Astrocyte (in vitro differentiated cells and primary cell): ENCODE measurements around the gene RAPGEF5. TPM values are rescaled to one million over a fixed set of nuclear protein-coding genes. Genes with fewer than 3 reads are reported as not detected.

ENCODE experiments used
- DNase-seq: peaks from one replicate; pipeline ENCODE4 v3.0.0-alpha.2; 2010; ENCODE audit warnings: low read depth
- FAIRE-seq: peaks from 2 replicates; lab custom pipeline; 2011; peaks lifted over from hg19 to GRCh38; lab: Jason Lieb, UNC
- H2AFZ ChIP-seq: 2 replicates; pipeline ENCODE4 v1.6.0; 2012; ENCODE audit warnings: low read depth, low read length, inconsistent platforms
- H3K27ac ChIP-seq: 2 replicates; pipeline ENCODE4 v1.5.1; 2011; ENCODE audit warnings: low read depth, low read length, inconsistent platforms
- H3K27me3 ChIP-seq: 2 replicates; pipeline ENCODE4 v1.6.0; 2011; ENCODE audit warnings: low read length, inconsistent platforms; ENCODE audit not compliant: insufficient read depth
- H3K36me3 ChIP-seq: 2 replicates; pipeline ENCODE4 v1.5.1; 2011; ENCODE audit warnings: low read length, inconsistent platforms; ENCODE audit not compliant: insufficient read depth
- H3K4me1 ChIP-seq: 2 replicates; pipeline ENCODE4 v1.5.1; 2011; ENCODE audit warnings: low read length, inconsistent platforms; ENCODE audit not compliant: insufficient read depth
- H3K4me2 ChIP-seq: 2 replicates; pipeline ENCODE4 v1.6.0; 2012; ENCODE audit warnings: low read length, inconsistent platforms
- H3K4me3 ChIP-seq: 2 replicates; pipeline ENCODE4 v1.5.1; 2011; ENCODE audit warnings: low read depth, mild to moderate bottlenecking, low read length, inconsistent platforms; ENCODE audit not compliant: insufficient read depth
- H3K79me2 ChIP-seq: 2 replicates; pipeline ENCODE4 v1.6.0; 2012; ENCODE audit warnings: mild to moderate bottlenecking, low read length, inconsistent platforms; ENCODE audit not compliant: insufficient read depth
- H3K9ac ChIP-seq: 2 replicates; pipeline ENCODE4 v1.6.0; 2012; ENCODE audit warnings: mild to moderate bottlenecking, low read length, inconsistent platforms
- H3K9me3 ChIP-seq: 2 replicates; pipeline ENCODE4 v1.5.1; 2012; ENCODE audit warnings: low read depth, mild to moderate bottlenecking, low read length, inconsistent platforms; ENCODE audit not compliant: insufficient read depth
- H4K20me1 ChIP-seq: 2 replicates; pipeline ENCODE4 v1.6.0; 2012; ENCODE audit warnings: low read length, inconsistent platforms; ENCODE audit not compliant: insufficient read depth
- H3K27ac Mint-ChIP-seq: one replicate; pipeline ENCODE4 v1.8.0; 2021; ENCODE audit warnings: mild to moderate bottlenecking, mixed read lengths; ENCODE audit not compliant: unreplicated experiment
- H3K27me3 Mint-ChIP-seq: one replicate; pipeline ENCODE4 v1.8.0; 2021; ENCODE audit warnings: low read depth, mixed read lengths; ENCODE audit not compliant: unreplicated experiment
- H3K36me3 Mint-ChIP-seq: one replicate; pipeline ENCODE4 v1.8.0; 2021; ENCODE audit warnings: low read depth, mixed read lengths; ENCODE audit not compliant: unreplicated experiment
- H3K4me1 Mint-ChIP-seq: one replicate; pipeline ENCODE4 v1.8.0; 2021; ENCODE audit warnings: low read depth, mixed read lengths; ENCODE audit not compliant: unreplicated experiment
- H3K4me3 Mint-ChIP-seq: one replicate; pipeline ENCODE4 v1.8.0; 2021; ENCODE audit warnings: mild to moderate bottlenecking, moderate library complexity, mixed read lengths; ENCODE audit not compliant: unreplicated experiment
- H3K9me3 Mint-ChIP-seq: one replicate; pipeline ENCODE4 v1.8.0; 2021; ENCODE audit warnings: mild to moderate bottlenecking, mixed read lengths; ENCODE audit not compliant: unreplicated experiment
- EZH2 ChIP-seq: IDR thresholded peaks from 2 replicates; pipeline ENCODE4 v1.6.1; 2012; ENCODE audit warnings: mild to moderate bottlenecking, low read length, inconsistent platforms; ENCODE audit not compliant: insufficient read depth
- total RNA-seq: library from RNA; stranded (reverse); gene quantifications from 2 replicates; pipeline ENCODE4 v1.2.1, GENCODE V29; 2021
- TF ChIP-seq, protein P1 (sequence below): IDR thresholded peaks from 2 replicates; pipeline ENCODE4 v1.5.1; 2011; ENCODE audit warnings: low read depth, mild to moderate bottlenecking, inconsistent platforms, low read length, moderate library complexity; ENCODE audit not compliant: insufficient read depth

The RAPGEF5 gene
- total RNA-seq, 1 donor from 2014 or later = 1.0 TPM

DNA sequence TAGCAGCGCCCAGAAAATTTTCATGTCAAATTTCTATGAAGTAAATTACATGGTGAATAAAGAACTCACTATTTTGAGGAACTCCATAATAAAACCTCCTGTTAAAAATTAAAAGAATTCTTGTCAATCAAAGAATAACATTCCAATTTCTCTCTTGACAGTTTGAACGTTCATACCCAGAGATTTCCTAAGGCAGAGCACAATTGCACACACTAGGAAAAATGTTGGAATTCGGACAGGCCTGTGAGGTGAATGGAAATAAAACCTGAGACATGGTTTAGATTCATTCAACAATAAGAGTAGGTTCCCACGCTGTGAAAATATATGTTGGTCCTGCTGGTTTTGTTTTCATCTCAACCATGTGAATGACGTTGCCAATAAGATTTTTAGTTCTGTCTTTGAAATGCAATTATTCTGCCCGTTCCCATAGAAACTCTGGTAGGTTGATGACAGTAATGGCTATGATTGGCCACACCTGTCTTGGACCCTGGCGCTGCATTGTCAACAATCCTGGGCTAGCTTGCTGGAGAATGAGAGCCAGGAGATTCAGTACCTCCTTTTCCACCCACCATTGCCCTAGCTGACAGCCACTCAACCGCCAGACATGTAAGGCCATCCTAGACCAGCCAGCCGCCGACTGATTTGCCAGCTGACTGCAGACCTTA lies 43.3 kb upstream of the RAPGEF5 start:
- no peak overlapping the region for H3K27ac ChIP-seq

DNA sequence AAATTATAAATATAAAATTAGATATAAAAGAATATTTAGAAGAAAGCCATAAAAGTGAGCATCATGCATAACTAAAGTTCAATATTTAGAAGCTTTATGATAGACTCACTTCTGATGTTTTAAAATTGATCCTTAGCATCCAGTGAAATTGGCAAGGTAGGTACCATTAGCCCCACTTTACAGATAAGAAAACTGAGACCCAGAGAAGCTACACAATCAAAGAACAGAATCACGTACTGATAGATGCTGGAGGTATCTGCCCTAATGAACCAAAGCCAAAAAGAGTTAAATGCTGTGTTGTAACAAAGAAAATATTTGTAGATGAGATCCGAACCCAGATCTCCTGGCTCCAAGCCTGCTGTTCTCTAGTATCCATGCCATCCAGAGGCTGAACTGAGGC lies 42.6 kb upstream of the RAPGEF5 start:
- no peak overlapping the region for H3K27ac Mint-ChIP-seq
- H3K27me3 Mint-ChIP-seq = peaks cover 7% of the 10 kb centered on the region
- DNase-seq (no peak), FAIRE-seq (no peak)
- Histone ChIP-seq H3K4me3 (no peak overlapping the region), H4K20me1 (no peaks in the 10 kb centered on the region), H3K36me3 (no peaks in the 10 kb centered on the region), H3K27me3 (no peaks in the 10 kb centered on the region), H3K9ac (no peak overlapping the region), H3K9me3 (no peaks in the 10 kb centered on the region), H3K4me2 (no peak overlapping the region), H3K27ac (no peak overlapping the region), H3K4me1 (no peaks in the 10 kb centered on the region), H2AFZ (no peak overlapping the region), H3K79me2 (no peaks in the 10 kb centered on the region)
- H3K4me3 Mint-ChIP-seq = no peak overlapping the region
- TF ChIP-seq, protein P1, sequence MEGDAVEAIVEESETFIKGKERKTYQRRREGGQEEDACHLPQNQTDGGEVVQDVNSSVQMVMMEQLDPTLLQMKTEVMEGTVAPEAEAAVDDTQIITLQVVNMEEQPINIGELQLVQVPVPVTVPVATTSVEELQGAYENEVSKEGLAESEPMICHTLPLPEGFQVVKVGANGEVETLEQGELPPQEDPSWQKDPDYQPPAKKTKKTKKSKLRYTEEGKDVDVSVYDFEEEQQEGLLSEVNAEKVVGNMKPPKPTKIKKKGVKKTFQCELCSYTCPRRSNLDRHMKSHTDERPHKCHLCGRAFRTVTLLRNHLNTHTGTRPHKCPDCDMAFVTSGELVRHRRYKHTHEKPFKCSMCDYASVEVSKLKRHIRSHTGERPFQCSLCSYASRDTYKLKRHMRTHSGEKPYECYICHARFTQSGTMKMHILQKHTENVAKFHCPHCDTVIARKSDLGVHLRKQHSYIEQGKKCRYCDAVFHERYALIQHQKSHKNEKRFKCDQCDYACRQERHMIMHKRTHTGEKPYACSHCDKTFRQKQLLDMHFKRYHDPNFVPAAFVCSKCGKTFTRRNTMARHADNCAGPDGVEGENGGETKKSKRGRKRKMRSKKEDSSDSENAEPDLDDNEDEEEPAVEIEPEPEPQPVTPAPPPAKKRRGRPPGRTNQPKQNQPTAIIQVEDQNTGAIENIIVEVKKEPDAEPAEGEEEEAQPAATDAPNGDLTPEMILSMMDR = no peak
- no peak for TF ChIP-seq EZH2
- no peaks in the 10 kb centered on the region for H3K9me3 Mint-ChIP-seq
- no peaks in the 10 kb centered on the region for H3K36me3 Mint-ChIP-seq
- H3K4me1 Mint-ChIP-seq = peaks cover 3% of the 10 kb centered on the region

More for the DNA sequence above, 43.3 kb upstream of the RAPGEF5 start:
- no peak overlapping the region for H3K9ac ChIP-seq
- H3K36me3 ChIP-seq = no peaks in the 10 kb centered on the region
- Mint-ChIP-seq H3K36me3 (no peaks in the 10 kb centered on the region), H3K4me3 (no peak overlapping the region), H3K27ac (no peak overlapping the region), H3K9me3 (no peaks in the 10 kb centered on the region), H3K4me1 (peaks cover 3% of the 10 kb centered on the region), H3K27me3 (peaks cover 7% of the 10 kb centered on the region)
- DNase-seq (no peak), FAIRE-seq (no peak)
- no peak for TF ChIP-seq EZH2
- H3K4me3 ChIP-seq = no peak overlapping the region
- no peaks in the 10 kb centered on the region for H3K27me3 ChIP-seq
- no peaks in the 10 kb centered on the region for H3K79me2 ChIP-seq
- H3K4me1 ChIP-seq = no peaks in the 10 kb centered on the region
- H4K20me1 ChIP-seq = no peaks in the 10 kb centered on the region
- no peaks in the 10 kb centered on the region for H3K9me3 ChIP-seq
- H2AFZ ChIP-seq = no peak overlapping the region
- H3K4me2 ChIP-seq = no peak overlapping the region

DNA sequence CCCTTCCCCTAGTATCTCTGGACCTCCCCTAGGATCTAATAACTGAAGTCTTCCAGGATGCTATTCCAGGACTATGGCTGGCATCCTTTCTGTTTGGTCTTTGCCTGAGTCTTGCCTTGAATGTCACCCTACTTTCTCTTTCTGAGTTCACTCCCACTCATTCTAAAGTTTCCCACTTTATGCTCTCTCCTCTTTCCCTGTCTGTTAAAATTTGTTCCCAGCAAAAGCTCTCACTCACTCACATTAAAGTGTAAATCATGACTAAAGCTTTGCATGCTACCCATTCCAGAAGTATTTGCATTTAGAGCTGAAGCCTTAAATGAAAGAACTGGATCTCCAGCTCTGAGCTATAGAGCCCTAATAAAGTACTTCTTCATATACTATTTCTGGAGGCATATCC lies 42.1 kb upstream of the RAPGEF5 start:
- H3K9me3 Mint-ChIP-seq = no peaks in the 10 kb centered on the region
- no peaks in the 10 kb centered on the region for H3K9me3 ChIP-seq
- H3K36me3 ChIP-seq = no peaks in the 10 kb centered on the region
- no peaks in the 10 kb centered on the region for H3K36me3 Mint-ChIP-seq
- FAIRE-seq (no peak), DNase-seq (no peak)
- peaks cover 7% of the 10 kb centered on the region for H3K27me3 Mint-ChIP-seq
- no peak overlapping the region for H3K27ac ChIP-seq
- TF ChIP-seq EZH2 = no peak
- TF ChIP-seq, protein P1 = no peak
- H3K4me2 ChIP-seq = no peak overlapping the region
- H3K79me2 ChIP-seq = no peaks in the 10 kb centered on the region
- no peaks in the 10 kb centered on the region for H3K4me1 ChIP-seq
- H3K4me3 Mint-ChIP-seq = no peak overlapping the region
- no peaks in the 10 kb centered on the region for H3K27me3 ChIP-seq
- H3K4me3 ChIP-seq = no peak overlapping the region
- H3K4me1 Mint-ChIP-seq = peaks cover 3% of the 10 kb centered on the region
- no peak overlapping the region for H3K27ac Mint-ChIP-seq
- no peak overlapping the region for H2AFZ ChIP-seq
- H4K20me1 ChIP-seq = no peaks in the 10 kb centered on the region
- no peak overlapping the region for H3K9ac ChIP-seq
